Measurements from ENCODE around the gene ZFHX2.
"Not testable (repeated sequence)": the region's sequence is repeated elsewhere in the genome, so short reads cannot be mapped to it uniquely, and the experiment has no call there.

Gene ZFHX2

GRCh38 chr14:23548351-23549318 is 2.9 kb downstream of the ZFHX2 start:
- in situ Hi-C loops (cut with HindIII; ENCODE audit: low pct_ligation_motif_present, low pct_unique_long_range_greater_than_20kb, low sequenced_read_pairs) = no loop called here
- no peak for DNase-seq

- in situ Hi-C loops (cut with HindIII; ENCODE audit: low pct_ligation_motif_present, low pct_unique_long_range_greater_than_20kb, low sequenced_read_pairs) = no loop called here
- no peak for DNase-seq
Measured at GRCh38 chr14:23547924-23548323, 3.6 kb downstream of the ZFHX2 start.

DNA sequence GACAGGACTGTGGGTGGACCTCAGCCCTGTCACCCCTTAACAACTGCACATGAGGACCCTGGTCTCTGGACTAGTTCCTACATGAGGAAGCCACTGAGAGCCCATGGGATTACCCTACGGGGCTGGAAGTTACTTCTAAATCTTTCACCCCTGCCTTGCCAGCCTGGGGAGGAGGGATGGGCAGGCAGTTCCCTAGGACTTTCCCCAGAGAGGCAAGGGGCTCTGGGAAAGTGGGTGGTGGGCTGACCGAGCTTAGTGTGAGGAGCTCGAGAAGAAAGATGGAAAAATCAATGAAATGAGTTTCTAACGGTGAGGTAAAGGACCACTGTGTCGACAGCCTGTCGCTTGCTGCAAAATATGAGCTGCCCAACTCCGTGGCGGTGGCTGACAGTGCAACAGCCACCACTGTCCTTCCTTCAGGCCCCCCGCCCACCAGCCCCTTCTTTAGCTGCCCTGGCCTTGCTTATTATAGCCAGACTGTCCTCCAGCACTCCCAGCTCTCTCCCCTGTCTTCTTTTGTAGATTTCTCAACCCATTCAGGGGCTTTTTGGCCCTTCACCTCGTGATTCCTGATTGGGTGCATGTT is 5.0 kb downstream of the ZFHX2 start:
- in situ Hi-C loops (cut with HindIII; ENCODE audit: low pct_ligation_motif_present, low pct_unique_long_range_greater_than_20kb, low sequenced_read_pairs) = no loop called here
- DNase-seq = no peak

- in situ Hi-C loops (cut with HindIII; ENCODE audit: low pct_ligation_motif_present, low pct_unique_long_range_greater_than_20kb, low sequenced_read_pairs) = no loop called here
- DNase-seq = no peak
Measured at GRCh38 chr14:23545740-23546365, 5.7 kb downstream of the ZFHX2 start.

DNA sequence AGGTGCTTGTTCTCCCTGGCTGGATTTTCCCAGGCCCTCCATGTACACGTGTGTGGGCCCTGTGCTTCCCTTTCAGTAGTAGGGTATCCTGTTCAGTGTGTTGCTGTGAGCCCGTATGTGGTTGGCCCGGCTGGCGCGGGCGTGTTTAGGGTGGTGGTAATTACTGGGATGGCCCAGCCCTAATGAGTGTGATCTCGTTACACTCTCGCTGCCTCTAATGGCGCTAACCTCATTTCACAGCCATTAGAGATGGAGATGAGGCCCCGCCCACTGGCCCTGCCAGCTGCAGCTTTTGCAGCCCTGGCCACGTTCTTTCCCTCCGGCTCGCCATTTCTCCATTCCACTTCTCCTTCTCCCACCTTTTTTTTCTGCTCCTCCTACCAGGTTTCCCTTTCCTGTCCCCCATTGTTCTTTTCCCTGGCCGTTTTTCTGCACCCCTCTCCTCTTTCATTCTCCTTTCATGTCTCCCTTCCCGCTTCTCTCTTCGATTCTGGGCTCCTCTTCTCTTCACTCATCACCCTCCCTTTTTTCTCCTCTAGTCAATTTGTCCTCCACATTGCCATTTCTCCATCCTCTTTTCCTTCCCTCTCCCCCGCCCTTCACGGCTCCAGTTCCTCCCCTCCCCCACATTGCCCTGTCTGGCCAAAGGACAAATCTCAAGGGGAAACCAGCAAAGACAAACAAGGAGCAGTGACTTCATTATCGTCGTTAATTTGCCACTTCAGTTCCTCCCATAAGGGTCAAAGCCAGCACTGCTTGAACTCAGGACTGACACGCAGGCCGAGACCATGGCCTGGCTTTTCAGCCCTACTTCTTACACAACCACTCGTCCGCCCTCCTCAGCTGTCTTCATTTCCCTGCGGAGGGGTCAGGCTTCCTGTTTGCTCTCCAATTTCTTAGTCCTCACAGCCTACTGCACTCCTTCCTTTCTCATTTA is 6.8 kb downstream of the ZFHX2 start:
- in situ Hi-C loops (cut with HindIII; ENCODE audit: low pct_ligation_motif_present, low pct_unique_long_range_greater_than_20kb, low sequenced_read_pairs) = no loop called here
- DNase-seq = no peak

- in situ Hi-C loops (cut with HindIII; ENCODE audit: low pct_ligation_motif_present, low pct_unique_long_range_greater_than_20kb, low sequenced_read_pairs) = no loop called here
- no peak for DNase-seq
Measured at GRCh38 chr14:23543403-23543802, 8.2 kb downstream of the ZFHX2 start.

DNA sequence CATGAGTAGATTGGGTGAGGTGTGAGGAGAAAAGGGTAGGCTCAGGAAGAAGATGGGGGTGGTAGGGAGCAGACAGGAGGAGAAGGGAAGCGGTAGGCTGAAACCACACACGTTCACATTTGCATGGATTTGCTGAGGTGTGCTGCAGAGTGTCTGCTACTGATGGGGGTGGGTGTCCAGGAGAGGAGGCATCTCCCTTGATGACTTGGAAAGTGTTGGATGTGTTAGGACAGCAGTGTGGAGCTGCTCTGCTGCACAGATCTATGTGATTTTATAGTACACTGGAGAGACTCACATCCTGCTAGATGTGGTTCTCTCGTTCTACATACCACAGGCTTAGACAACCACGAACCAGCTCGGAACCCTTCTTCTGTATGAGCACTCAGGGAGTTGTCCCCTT is 9.3 kb downstream of the ZFHX2 start:
- in situ Hi-C loops (cut with HindIII; ENCODE audit: low pct_ligation_motif_present, low pct_unique_long_range_greater_than_20kb, low sequenced_read_pairs) = no loop called here

GRCh38 chr14:23540141-23540469 is 11.5 kb downstream of the ZFHX2 start:
- in situ Hi-C loops (cut with HindIII; ENCODE audit: low pct_ligation_motif_present, low pct_unique_long_range_greater_than_20kb, low sequenced_read_pairs) = no loop called here
- DNase-seq = no peak

More for the DNA sequence above, 9.3 kb downstream of the ZFHX2 start:
- no peak for DNase-seq

GRCh38 chr14:23539248-23540140 is 12.1 kb downstream of the ZFHX2 start:
- in situ Hi-C loops (cut with HindIII; ENCODE audit: low pct_ligation_motif_present, low pct_unique_long_range_greater_than_20kb, low sequenced_read_pairs) = no loop called here
- DNase-seq = peak; percentile 57

GRCh38 chr14:23538785-23539184 is 12.8 kb downstream of the ZFHX2 start:
- in situ Hi-C loops (cut with HindIII; ENCODE audit: low pct_ligation_motif_present, low pct_unique_long_range_greater_than_20kb, low sequenced_read_pairs) = no loop called here
- DNase-seq = no peak

DNA sequence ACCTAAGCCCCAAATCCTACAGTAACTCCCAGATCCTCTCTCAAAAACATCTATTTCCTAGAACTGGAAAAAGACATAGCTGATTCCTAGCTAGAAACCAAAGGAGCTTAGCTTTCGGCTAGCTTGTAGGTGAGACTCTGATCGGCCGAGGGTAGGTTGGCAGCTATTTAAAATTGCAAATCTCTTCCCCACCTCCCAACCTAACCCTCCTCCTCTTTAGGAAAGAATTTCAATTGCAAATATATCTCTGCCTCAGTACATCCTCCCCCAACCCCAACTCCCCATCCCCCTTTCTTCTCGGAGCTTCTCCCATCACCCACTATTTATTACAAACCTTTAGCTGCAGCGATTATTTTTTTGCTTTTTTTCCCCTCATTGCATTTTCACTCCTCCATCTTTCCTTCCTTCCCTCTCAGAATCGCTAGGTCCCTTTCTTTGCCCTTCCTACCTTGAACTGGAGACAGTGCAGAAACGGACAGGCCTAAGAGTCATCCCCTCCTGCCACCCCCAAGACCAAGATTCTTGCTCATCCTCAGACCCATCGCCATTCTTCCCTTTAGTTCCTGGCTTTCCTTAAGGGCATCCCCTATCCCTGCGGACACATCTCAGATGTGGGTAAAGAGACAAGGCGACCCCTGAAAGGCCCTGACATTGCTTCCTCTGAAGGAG is 13.4 kb downstream of the ZFHX2 start:
- DNase-seq = no peak
- in situ Hi-C loops (cut with HindIII; ENCODE audit: low pct_ligation_motif_present, low pct_unique_long_range_greater_than_20kb, low sequenced_read_pairs) = no loop called here

- peak; percentile 27 for DNase-seq
- in situ Hi-C loops (cut with HindIII; ENCODE audit: low pct_ligation_motif_present, low pct_unique_long_range_greater_than_20kb, low sequenced_read_pairs) = no loop called here
Measured at GRCh38 chr14:23537351-23538049, 14.1 kb downstream of the ZFHX2 start.

DNA sequence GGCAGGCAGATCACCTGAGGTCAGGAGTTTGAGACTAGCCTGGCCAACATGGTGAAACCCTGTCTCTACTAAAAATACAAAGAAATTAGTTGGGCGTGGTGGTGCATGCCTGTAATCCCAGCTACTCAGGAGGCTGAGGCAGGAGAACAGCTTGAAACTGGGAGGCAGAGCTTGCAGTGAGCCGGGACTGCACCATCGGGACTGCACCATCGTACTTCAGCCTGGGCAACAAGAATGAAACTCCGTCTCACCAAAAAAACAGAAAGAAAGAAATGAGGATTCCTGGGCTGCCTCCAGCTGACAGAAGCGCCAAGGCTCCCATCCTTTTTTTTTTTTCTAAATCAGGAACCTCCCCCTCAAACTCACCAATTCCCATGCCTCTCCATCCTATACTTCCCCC is 14.7 kb downstream of the ZFHX2 start:
- in situ Hi-C loops (cut with HindIII; ENCODE audit: low pct_ligation_motif_present, low pct_unique_long_range_greater_than_20kb, low sequenced_read_pairs); DNase-seq: not testable (repeated sequence)

- in situ Hi-C loops (cut with HindIII; ENCODE audit: low pct_ligation_motif_present, low pct_unique_long_range_greater_than_20kb, low sequenced_read_pairs) = no loop called here
- DNase-seq = no peak
Measured at GRCh38 chr14:23536494-23536893, 15.1 kb downstream of the ZFHX2 start.

DNA sequence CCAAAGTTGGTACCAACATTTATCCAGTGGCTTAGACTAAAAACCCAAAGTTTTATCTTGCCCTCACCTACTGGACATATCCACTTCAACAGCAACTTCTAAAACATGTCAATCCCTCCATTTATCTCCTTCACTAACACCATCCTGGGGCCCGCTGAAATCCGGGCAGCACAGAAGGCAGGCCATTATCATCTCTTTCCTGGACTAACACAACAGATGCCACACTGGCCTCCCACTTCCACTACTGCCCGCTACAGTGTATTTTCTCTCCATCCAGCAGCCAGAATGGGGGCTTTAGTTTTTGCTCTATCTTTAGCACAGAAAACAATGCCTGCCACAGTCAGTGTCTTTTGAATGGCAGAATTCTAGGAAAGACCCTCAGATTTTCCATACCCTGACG is 15.6 kb downstream of the ZFHX2 start:
- no peak for DNase-seq
- in situ Hi-C loops (cut with HindIII; ENCODE audit: low pct_ligation_motif_present, low pct_unique_long_range_greater_than_20kb, low sequenced_read_pairs) = no loop called here

DNA sequence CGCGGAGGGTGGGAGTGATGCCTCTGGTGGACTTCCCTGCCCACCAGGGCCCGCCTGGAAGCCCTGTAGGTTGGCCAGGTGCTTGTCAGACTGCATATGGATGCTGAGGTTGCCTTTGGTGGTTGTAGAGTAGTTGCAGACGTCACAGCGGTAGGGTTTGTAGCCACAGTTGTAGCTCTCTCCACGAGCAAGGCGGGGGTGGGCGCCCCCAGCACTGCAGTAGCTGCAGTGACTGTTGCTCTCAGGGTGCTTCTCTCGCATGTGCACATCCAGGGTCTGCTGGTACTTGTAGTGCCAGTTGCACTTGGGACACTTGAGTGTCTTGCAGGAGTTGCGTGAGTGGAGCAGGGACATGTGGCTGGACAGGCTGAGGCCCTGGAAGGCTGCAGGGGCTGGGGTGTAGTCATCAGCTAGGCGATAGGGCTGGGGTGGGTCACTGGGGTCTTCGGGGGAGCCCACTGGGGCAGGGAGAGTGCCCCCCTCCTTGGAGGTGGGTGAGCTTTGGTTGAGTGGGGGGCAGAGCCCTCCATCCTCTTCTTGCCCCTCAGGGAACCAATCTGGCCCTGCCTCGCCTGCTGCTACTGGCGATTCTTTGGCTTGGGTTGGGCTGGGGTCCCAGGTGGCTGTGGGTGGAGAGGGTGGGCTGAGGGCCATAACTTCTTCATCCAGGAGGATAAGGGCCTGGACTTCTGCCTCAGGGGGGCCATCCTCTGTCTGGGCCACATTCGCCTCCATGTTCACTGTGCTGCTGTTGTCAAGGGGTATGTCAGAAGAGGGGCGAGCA is 17.7 kb downstream of the ZFHX2 start:
- in situ Hi-C loops (cut with HindIII; ENCODE audit: low pct_ligation_motif_present, low pct_unique_long_range_greater_than_20kb, low sequenced_read_pairs) = no loop called here
- no peak for DNase-seq
